GM12875 (cell line): ENCODE data around the gene TRAPPC6A.

Experiments used
- H3K4me3 ChIP-seq: one replicate; pipeline ENCODE4 v1.5.1; 2011; ENCODE audit warnings: low read depth, low read length, control low read depth
- CTCF ChIP-seq: IDR thresholded peaks from 2 replicates; pipeline ENCODE4 v1.5.1; 2011; ENCODE audit warnings: low read depth, mild to moderate bottlenecking, control low read depth, inconsistent platforms, low read length, moderate library complexity, borderline replicate concordance; ENCODE audit not compliant: insufficient read depth

The TRAPPC6A gene

GRCh38 chr19:45140533-45140932, 37.5 kb downstream of the TRAPPC6A start:
- no peak overlapping the region for H3K4me3 ChIP-seq
- no peak for TF ChIP-seq CTCF

DNA sequence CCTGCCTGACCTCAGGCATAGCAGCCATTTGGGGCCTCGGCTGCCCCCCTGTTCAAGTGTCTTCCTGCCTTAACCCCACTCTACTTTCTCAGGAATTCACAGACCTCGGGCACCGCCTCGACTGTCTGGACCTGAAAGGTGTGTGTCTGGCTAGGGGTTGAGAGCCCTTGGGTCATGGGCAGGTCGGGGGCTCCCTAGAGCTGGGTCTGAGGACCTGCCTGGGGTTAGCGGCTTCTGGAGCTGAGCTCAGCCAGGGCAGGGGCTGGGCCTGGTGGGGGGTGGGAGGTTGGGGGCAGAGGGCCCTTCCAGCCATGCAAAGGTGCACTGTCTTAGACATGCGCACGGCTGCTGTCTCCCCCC, 37.9 kb downstream of the TRAPPC6A start:
- H3K4me3 ChIP-seq: no peak overlapping the region
- no peak for TF ChIP-seq CTCF

GRCh38 chr19:45139286-45140143, 38.5 kb downstream of the TRAPPC6A start:
- H3K4me3 ChIP-seq: no peak overlapping the region
- no peak for TF ChIP-seq CTCF

- no peak for TF ChIP-seq CTCF
- H3K4me3 ChIP-seq: no peak overlapping the region
These were observed 39.7 kb downstream of the TRAPPC6A start for GRCh38 chr19:45138303-45138751.

DNA sequence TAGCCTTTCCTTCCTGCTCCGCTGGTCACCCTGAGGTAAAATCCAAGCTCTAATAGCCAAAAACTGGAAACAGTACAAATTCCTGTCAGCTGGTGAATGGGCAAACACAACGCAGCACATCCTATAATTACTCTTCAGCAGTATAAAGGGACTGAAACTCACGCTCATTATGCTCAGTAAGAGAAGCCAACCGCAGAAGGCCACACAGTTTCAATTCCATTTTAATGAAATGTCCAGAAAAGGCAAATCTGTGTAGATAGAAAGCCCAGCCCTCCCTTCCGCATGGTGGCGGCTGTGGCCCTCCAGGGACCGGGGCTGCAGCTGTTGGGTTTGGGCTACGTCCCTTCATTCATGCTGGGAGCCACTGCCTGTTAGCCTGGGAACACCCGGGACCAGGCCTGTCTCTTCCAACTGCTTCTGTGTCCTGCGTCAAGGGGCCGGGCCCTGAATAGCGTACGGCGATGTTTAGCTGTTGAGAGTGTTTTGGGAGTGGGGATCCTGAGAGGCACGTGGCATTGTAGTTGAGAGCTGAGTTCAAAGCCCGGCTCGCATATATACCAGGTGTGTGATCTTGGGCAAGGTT, 40.8 kb downstream of the TRAPPC6A start:
- no peak overlapping the region for H3K4me3 ChIP-seq
- TF ChIP-seq CTCF: 0 out of 2 replicates have a peak, but pooled peaks have one; percentile 4

GRCh38 chr19:45136507-45137178, 41.4 kb downstream of the TRAPPC6A start:
- TF ChIP-seq CTCF: no peak
- peak overlapping the region; percentile 21 for H3K4me3 ChIP-seq
